ENCODE measurements around the gene MBD1.
"Not testable (repeated sequence)": the region's sequence is repeated elsewhere in the genome, so short reads cannot be mapped to it uniquely, and the experiment has no call there.

The MBD1 gene

GRCh38 chr18:50249576-50249975 is 31.7 kb downstream of the MBD1 start:
- no peaks in the 10 kb centered on the region for H4K20me1 ChIP-seq
- H3K36me3 ChIP-seq = no peaks in the 10 kb centered on the region
- TF ChIP-seq Cebpa-rat (IDR thresholded peaks at IDR 0.05) = no peak
- peaks cover 3% of the 10 kb centered on the region for H3K9me3 ChIP-seq
- no peak overlapping the region for H3K9ac ChIP-seq
- no peak overlapping the region for H3K4me3 ChIP-seq
- no peak overlapping the region for H3K27ac ChIP-seq
- no peaks in the 10 kb centered on the region for H3K27me3 ChIP-seq
- H3K4me2 ChIP-seq = no peak overlapping the region
- no peaks in the 10 kb centered on the region for H3K4me1 ChIP-seq

GRCh38 chr18:50247561-50247960 is 33.8 kb downstream of the MBD1 start:
- Histone ChIP-seq H3K27ac (no peak overlapping the region), H3K9ac (no peak overlapping the region), H3K4me2 (no peak overlapping the region), H3K4me3 (no peak overlapping the region), H4K20me1 (no peaks in the 10 kb centered on the region), H3K36me3 (no peaks in the 10 kb centered on the region), H3K9me3 (peaks cover 11% of the 10 kb centered on the region), H3K4me1 (no peaks in the 10 kb centered on the region), H3K27me3 (no peaks in the 10 kb centered on the region)
- TF ChIP-seq Cebpa-rat (IDR thresholded peaks at IDR 0.05) = no peak

- not testable (repeated sequence) for H3K4me3 ChIP-seq, H3K27ac ChIP-seq, H3K27me3 ChIP-seq, H4K20me1 ChIP-seq, H3K9ac ChIP-seq, H3K4me1 ChIP-seq, H3K4me2 ChIP-seq, H3K36me3 ChIP-seq
- peaks cover 33% of the 10 kb centered on the region for H3K9me3 ChIP-seq
These were observed 39.6 kb downstream of the MBD1 start for GRCh38 chr18:50241768-50242167.

GRCh38 chr18:50240080-50240563 is 41.2 kb downstream of the MBD1 start:
- Histone ChIP-seq H3K9me3 (peaks cover 33% of the 10 kb centered on the region), H3K4me3 (no peak overlapping the region), H3K4me2 (no peak overlapping the region), H4K20me1 (no peaks in the 10 kb centered on the region), H3K9ac (no peak overlapping the region), H3K4me1 (no peaks in the 10 kb centered on the region), H3K27ac (no peak overlapping the region), H3K36me3 (no peaks in the 10 kb centered on the region), H3K27me3 (no peaks in the 10 kb centered on the region)
- no peak for TF ChIP-seq Cebpa-rat (IDR thresholded peaks at IDR 0.05)

DNA sequence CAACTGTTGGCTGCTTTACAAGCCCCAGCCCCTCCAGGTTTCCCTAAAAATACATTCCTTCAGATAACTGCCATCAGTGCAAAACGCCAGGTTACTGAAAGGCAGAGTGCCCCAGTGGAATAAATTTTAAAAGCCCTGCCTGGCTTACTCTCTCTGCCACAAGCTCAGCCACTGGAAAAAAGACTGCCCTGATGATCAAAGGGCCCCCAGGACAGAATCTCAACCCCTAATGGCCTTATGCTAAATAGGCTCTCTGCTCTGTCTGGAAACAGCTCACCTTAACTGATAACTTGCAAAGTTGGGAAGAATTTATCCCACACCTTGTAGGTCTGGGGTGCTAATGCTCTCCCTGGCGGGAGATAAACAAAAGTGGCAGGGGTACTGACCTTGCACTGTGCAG is 48.9 kb downstream of the MBD1 start:
- H4K20me1 ChIP-seq = no peaks in the 10 kb centered on the region
- peaks cover 32% of the 10 kb centered on the region for H3K4me1 ChIP-seq
- H3K27me3 ChIP-seq = no peaks in the 10 kb centered on the region
- TF ChIP-seq Cebpa-rat (IDR thresholded peaks at IDR 0.05) = no peak
- no peaks in the 10 kb centered on the region for H3K36me3 ChIP-seq
- H3K27ac ChIP-seq = no peak overlapping the region
- no peak overlapping the region for H3K9ac ChIP-seq
- H3K4me2 ChIP-seq = peak overlapping the region; percentile 60
- no peaks in the 10 kb centered on the region for H3K9me3 ChIP-seq
- no peak overlapping the region for H3K4me3 ChIP-seq

DNA sequence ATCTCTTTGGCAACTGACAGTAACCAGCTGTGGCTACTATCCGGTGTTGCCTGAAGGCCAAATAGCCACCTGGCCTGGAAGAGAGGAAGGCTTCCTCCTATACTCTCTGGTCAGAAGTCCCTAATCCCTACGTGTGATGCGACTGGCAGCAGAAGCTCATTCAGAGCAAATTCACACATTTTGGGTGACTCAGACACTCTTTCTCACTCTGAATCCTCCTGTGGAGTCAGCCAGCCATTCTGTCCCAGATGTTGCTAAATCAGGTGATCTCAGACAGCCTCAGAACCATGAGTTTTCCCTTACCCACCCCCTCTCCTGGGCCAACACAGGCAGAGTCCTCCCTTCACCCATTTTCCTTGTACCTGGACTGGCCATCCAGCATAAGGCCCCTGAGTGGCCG is 49.7 kb downstream of the MBD1 start:
- no peak overlapping the region for H3K4me3 ChIP-seq
- no peaks in the 10 kb centered on the region for H4K20me1 ChIP-seq
- H3K36me3 ChIP-seq = no peaks in the 10 kb centered on the region
- TF ChIP-seq Cebpa-rat (IDR thresholded peaks at IDR 0.05) = no peak
- H3K9me3 ChIP-seq = no peaks in the 10 kb centered on the region
- H3K27ac ChIP-seq = no peak overlapping the region
- peaks cover 32% of the 10 kb centered on the region for H3K4me1 ChIP-seq
- H3K4me2 ChIP-seq = peak overlapping the region; percentile 60
- no peaks in the 10 kb centered on the region for H3K27me3 ChIP-seq
- no peak overlapping the region for H3K9ac ChIP-seq

GRCh38 chr18:50220249-50220648 is 61.1 kb downstream of the MBD1 start:
- not testable (repeated sequence) for H3K9ac ChIP-seq, H3K4me1 ChIP-seq, H4K20me1 ChIP-seq, H3K4me2 ChIP-seq, H3K27ac ChIP-seq, H3K4me3 ChIP-seq, H3K36me3 ChIP-seq, H3K27me3 ChIP-seq
- H3K9me3 ChIP-seq = peaks cover 33% of the 10 kb centered on the region
